Stimulated activated memory B cell treated with anti-CD40 and anti-IgM and Interleukin-4, amounts not matched to agents 10 μg/mL and 1 μg/mL and 100 μg/mL, for 72 hours (primary cell): ENCODE data around the gene RPH3AL.

ENCODE experiments used
- ATAC-seq: fragments of 150-1000 bp; cut with Tn5 transposase; 2 replicates; pipeline ENCODE4 v1.10.0; 2021
- H3K27ac Mint-ChIP-seq: one replicate; pipeline ENCODE4 v1.8.0; 2022; ENCODE audit warnings: mild to moderate bottlenecking, mixed read lengths
- H3K27me3 Mint-ChIP-seq: one replicate; pipeline ENCODE4 v1.8.0; 2022; ENCODE audit warnings: mixed read lengths
- H3K36me3 Mint-ChIP-seq: one replicate; pipeline ENCODE4 v1.8.0; 2022; ENCODE audit warnings: mixed read lengths
- H3K4me1 Mint-ChIP-seq: one replicate; pipeline ENCODE4 v1.8.0; 2022; ENCODE audit warnings: mixed read lengths
- H3K4me3 Mint-ChIP-seq: one replicate; pipeline ENCODE4 v1.8.0; 2022; ENCODE audit warnings: mild to moderate bottlenecking, moderate library complexity, mixed read lengths
- H3K9me3 Mint-ChIP-seq: one replicate; pipeline ENCODE4 v1.8.0; 2022; ENCODE audit warnings: mixed read lengths

RPH3AL gene

GRCh38 chr17:284676-285355, 67.8 kb downstream of the RPH3AL start:
- H3K9me3 Mint-ChIP-seq: no peaks in the 10 kb centered on the region
- H3K27me3 Mint-ChIP-seq: peaks cover 10% of the 10 kb centered on the region
- H3K4me1 Mint-ChIP-seq: peaks cover 12% of the 10 kb centered on the region
- peaks cover 9% of the 10 kb centered on the region for H3K36me3 Mint-ChIP-seq
- no peak overlapping the region for H3K27ac Mint-ChIP-seq
- peak; percentile 22 for ATAC-seq
- H3K4me3 Mint-ChIP-seq: no peak overlapping the region

- Mint-ChIP-seq H3K4me1 (peaks cover 5% of the 10 kb centered on the region), H3K9me3 (no peaks in the 10 kb centered on the region), H3K27me3 (peaks cover 3% of the 10 kb centered on the region), H3K27ac (no peak overlapping the region), H3K4me3 (no peak overlapping the region), H3K36me3 (peaks cover 5% of the 10 kb centered on the region)
- no peak for ATAC-seq
Observed at GRCh38 chr17:283911-284675, 68.5 kb downstream of the RPH3AL start.

GRCh38 chr17:282912-283882, 69.4 kb downstream of the RPH3AL start:
- ATAC-seq: no peak
- Mint-ChIP-seq H3K36me3 (peaks cover 5% of the 10 kb centered on the region), H3K27me3 (no peaks in the 10 kb centered on the region), H3K27ac (no peak overlapping the region), H3K4me1 (no peaks in the 10 kb centered on the region), H3K4me3 (no peak overlapping the region), H3K9me3 (peaks cover 2% of the 10 kb centered on the region)

DNA sequence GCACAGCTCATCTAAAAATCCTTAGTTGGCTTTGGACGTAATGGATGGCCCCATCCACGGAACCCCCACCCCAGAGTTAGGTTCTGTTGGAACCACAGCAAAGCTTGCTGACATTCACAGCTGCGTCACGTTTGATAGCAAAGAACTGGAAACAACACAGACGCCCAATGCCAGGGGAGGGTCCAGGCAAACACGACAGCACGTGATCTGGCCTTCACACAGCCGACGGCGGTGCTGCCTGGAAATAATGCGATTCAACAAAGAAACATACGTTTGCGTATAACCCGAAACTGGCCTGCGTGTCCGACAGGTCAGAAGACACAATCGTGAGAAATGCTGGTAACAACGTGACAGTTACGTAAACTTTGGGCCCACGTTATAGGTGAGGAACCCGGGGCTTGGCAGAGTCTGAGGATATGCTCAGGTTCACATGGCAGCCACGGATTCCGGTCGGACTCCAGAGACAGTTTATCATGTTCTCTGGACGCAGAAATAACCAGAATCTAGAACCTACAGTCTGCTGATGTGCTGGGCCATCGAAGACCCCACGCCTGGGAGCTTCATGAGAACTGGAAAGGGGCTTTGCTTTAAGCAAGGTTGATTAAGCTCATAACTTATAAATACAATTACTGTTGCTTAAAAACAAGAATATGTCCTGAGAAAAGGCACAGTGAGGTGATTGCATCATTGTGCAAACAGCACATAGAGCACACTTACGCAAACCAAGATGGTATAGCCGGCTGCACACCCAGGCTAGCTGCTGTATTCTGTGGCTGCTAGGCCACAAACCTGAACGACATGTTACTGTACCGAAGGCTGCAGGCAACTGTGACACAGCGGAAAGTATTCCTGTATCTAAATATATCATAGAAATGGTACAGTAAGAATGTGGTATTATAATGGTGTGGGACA, 70.4 kb downstream of the RPH3AL start:
- Mint-ChIP-seq H3K9me3 (peaks cover 3% of the 10 kb centered on the region), H3K27ac (no peak overlapping the region), H3K36me3 (peaks cover 5% of the 10 kb centered on the region), H3K27me3 (no peaks in the 10 kb centered on the region), H3K4me3 (no peak overlapping the region), H3K4me1 (no peaks in the 10 kb centered on the region)
- ATAC-seq: no peak

GRCh38 chr17:281365-281999, 71.1 kb downstream of the RPH3AL start:
- no peak for ATAC-seq
- H3K27me3 Mint-ChIP-seq: no peaks in the 10 kb centered on the region
- no peak overlapping the region for H3K27ac Mint-ChIP-seq
- H3K36me3 Mint-ChIP-seq: peaks cover 5% of the 10 kb centered on the region
- H3K4me3 Mint-ChIP-seq: no peak overlapping the region
- peaks cover 3% of the 10 kb centered on the region for H3K9me3 Mint-ChIP-seq
- no peaks in the 10 kb centered on the region for H3K4me1 Mint-ChIP-seq

GRCh38 chr17:280901-281300, 71.7 kb downstream of the RPH3AL start:
- peaks cover 5% of the 10 kb centered on the region for H3K36me3 Mint-ChIP-seq
- no peaks in the 10 kb centered on the region for H3K4me1 Mint-ChIP-seq
- no peak overlapping the region for H3K27ac Mint-ChIP-seq
- no peak overlapping the region for H3K4me3 Mint-ChIP-seq
- H3K27me3 Mint-ChIP-seq: no peaks in the 10 kb centered on the region
- H3K9me3 Mint-ChIP-seq: peaks cover 3% of the 10 kb centered on the region
- no peak for ATAC-seq

DNA sequence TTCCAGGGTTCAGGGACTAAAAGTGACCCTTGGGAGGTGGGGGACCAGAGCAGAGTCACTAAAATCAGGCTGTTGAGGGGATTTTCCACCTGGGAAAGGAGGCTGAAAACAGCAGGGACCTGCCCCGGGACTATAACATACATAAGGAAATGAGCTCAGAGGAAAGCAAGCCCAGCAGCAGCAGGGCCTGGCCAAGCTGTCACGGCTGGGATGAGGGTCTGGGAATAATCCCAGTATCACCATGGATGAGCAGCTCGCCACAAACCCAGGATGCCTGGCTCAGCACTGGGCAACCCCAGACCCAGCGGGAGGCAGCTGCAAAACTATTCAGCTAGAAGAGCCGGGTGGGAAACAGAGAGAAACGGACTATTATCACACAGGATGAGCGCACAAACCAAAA, 72.4 kb downstream of the RPH3AL start:
- peaks cover 3% of the 10 kb centered on the region for H3K9me3 Mint-ChIP-seq
- H3K36me3 Mint-ChIP-seq: peaks cover 5% of the 10 kb centered on the region
- no peaks in the 10 kb centered on the region for H3K27me3 Mint-ChIP-seq
- no peak overlapping the region for H3K27ac Mint-ChIP-seq
- H3K4me3 Mint-ChIP-seq: no peak overlapping the region
- ATAC-seq: no peak
- no peaks in the 10 kb centered on the region for H3K4me1 Mint-ChIP-seq

DNA sequence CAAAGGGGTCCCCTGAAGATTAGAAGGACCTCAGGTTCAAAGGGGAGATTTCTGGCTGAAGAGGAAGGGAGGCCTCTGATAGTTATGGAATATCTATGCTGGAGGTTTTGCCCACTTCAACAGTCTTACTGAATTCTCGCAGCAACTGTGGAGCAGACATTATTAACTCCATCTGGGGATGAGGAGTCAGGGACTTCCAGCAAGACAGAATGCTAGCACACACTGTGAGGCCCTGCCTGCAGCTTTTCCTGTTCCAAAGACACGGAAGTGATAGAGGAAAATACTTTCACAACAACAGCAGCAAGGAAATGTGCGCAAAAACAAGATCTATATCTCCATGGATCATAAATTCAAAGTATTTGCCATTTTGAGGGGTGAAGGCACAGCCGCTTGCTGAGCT, 72.8 kb downstream of the RPH3AL start:
- Mint-ChIP-seq H3K36me3 (peaks cover 8% of the 10 kb centered on the region), H3K4me1 (no peaks in the 10 kb centered on the region), H3K27ac (no peak overlapping the region), H3K27me3 (no peaks in the 10 kb centered on the region), H3K4me3 (no peak overlapping the region), H3K9me3 (peaks cover 3% of the 10 kb centered on the region)
- no peak for ATAC-seq

- H3K9me3 Mint-ChIP-seq: peaks cover 3% of the 10 kb centered on the region
- H3K4me1 Mint-ChIP-seq: no peaks in the 10 kb centered on the region
- H3K27ac Mint-ChIP-seq: no peak overlapping the region
- no peaks in the 10 kb centered on the region for H3K27me3 Mint-ChIP-seq
- no peak for ATAC-seq
- H3K4me3 Mint-ChIP-seq: no peak overlapping the region
- peaks cover 11% of the 10 kb centered on the region for H3K36me3 Mint-ChIP-seq
Observed at GRCh38 chr17:279331-279730, 73.3 kb downstream of the RPH3AL start.

DNA sequence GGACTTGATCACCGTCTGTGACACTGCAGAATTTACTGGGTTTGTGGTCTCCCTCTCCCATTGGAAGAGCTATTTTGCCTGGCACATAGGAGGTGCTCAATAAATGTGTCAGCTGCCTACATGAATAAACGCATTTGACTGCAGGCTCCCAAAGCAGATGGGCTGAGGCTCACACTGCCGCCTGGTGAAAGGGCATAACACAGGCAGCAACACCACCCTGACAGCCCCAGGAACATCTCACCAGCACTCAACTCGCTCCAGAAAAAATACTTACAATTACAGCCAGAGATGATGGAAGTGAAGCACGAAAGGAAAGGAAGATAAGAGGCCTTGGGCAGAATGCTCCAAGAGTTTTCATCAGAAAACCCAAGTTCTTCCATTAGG, 73.9 kb downstream of the RPH3AL start:
- Mint-ChIP-seq H3K4me1 (no peaks in the 10 kb centered on the region), H3K9me3 (peaks cover 3% of the 10 kb centered on the region), H3K4me3 (no peak overlapping the region), H3K27ac (no peak overlapping the region), H3K36me3 (peaks cover 11% of the 10 kb centered on the region), H3K27me3 (no peaks in the 10 kb centered on the region)
- no peak for ATAC-seq

- Mint-ChIP-seq H3K4me3 (no peak overlapping the region), H3K4me1 (no peaks in the 10 kb centered on the region), H3K9me3 (peaks cover 3% of the 10 kb centered on the region), H3K36me3 (peaks cover 11% of the 10 kb centered on the region), H3K27me3 (no peaks in the 10 kb centered on the region), H3K27ac (no peak overlapping the region)
- no peak for ATAC-seq
Observed at GRCh38 chr17:278055-278675, 74.4 kb downstream of the RPH3AL start.

DNA sequence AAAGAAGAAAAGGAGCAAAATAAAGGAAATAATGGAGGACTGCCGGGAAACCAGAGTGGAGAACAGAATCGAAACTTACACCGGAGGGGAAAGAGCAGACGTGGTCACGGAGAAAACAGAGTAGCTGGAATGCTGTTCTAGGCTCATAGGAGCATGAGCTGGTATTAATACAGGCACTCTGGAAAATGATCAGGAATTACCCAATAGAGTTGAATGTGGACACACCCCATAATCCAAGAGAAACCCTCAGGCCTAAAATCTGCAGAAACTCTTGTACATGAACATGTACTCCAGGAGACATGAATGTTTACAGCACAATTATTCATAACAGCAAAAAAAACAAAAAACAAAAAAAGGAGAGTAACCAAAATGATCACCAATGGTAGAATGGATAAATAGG, 77.7 kb downstream of the RPH3AL start:
- Mint-ChIP-seq H3K27me3 (no peaks in the 10 kb centered on the region), H3K36me3 (peaks cover 19% of the 10 kb centered on the region), H3K9me3 (peaks cover 3% of the 10 kb centered on the region), H3K4me1 (no peaks in the 10 kb centered on the region), H3K4me3 (no peak overlapping the region), H3K27ac (no peak overlapping the region)
- no peak for ATAC-seq

- ATAC-seq: no peak
- Mint-ChIP-seq H3K9me3 (peaks cover 3% of the 10 kb centered on the region), H3K4me1 (no peaks in the 10 kb centered on the region), H3K27me3 (no peaks in the 10 kb centered on the region), H3K36me3 (peaks cover 19% of the 10 kb centered on the region), H3K4me3 (no peak overlapping the region), H3K27ac (no peak overlapping the region)
Observed at GRCh38 chr17:273981-274832, 78.4 kb downstream of the RPH3AL start.
